ENCODE measurements around the gene TMEM94. TPM values are rescaled to one million over a fixed set of nuclear protein-coding genes. Genes with fewer than 3 reads are reported as not detected.

The TMEM94 gene
- total RNA-seq, 1 donor: 28.5 TPM

DNA sequence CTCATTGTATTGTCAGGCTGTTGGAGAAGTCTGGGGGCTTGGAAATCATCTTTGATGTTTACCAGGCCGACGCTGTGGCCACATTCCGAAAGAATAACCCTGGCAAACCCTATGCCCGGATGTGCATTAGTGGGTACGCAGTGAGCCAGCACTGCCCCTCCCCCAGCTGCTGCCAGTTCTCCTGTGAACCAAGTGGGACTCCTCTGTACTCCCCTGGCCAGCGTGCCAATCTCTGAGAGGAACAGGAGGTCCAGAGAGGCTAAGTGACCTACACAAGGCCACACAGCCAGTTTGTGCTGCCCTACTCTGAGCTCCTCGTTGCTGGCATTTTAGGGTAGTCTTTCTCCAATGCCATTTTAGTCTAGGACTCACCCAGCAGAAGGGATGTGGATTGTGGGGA is 67.2 kb downstream of the TMEM94 start:
- no peak for DNase-seq (ENCODE audit: low read depth)
- TF ChIP-seq CTCF (IDR thresholded peaks at IDR 0.05; ENCODE audit: insufficient read depth, low read depth, low read length): no peak
- no peak overlapping the region for H3K4me3 ChIP-seq (ENCODE audit: low read depth, low read length)

DNA sequence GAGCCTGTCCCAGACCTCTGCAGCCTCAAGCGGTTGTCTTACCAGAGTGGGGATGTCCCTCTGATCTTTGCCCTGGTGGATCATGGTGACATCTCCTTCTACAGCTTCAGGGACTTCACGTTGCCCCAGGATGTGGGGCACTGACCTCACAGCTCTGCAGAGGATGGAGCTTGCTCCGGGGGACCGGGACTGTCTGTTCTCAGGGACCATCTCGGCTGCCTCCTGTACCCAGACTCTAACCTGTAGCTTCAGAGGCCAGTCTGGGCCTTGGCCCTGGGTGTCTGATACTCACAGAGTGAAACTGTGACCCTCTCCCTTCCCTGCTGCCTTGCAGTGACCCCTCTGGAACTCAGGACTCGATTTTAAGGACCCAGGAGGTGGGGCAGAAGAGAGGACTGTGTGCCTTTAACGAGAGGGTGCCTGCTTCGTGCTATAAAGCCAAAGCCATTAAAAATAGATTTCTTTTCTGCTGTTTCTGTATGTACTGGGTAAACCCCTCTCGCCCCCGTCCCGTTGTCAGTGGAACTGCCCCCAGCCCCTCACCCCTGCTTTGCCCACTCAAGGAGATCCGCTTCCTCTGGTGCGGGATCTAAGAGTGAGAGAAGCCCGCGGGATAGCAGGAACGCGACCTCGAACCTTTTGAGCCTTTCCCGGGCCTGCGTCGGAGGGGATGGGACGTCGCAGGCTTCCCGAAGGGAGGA is 68.0 kb downstream of the TMEM94 start:
- H3K4me3 ChIP-seq (ENCODE audit: low read depth, low read length): peak overlapping the region; percentile 64
- no peak for TF ChIP-seq CTCF (IDR thresholded peaks at IDR 0.05; ENCODE audit: insufficient read depth, low read depth, low read length)
- DNase-seq (ENCODE audit: low read depth): no peak

DNA sequence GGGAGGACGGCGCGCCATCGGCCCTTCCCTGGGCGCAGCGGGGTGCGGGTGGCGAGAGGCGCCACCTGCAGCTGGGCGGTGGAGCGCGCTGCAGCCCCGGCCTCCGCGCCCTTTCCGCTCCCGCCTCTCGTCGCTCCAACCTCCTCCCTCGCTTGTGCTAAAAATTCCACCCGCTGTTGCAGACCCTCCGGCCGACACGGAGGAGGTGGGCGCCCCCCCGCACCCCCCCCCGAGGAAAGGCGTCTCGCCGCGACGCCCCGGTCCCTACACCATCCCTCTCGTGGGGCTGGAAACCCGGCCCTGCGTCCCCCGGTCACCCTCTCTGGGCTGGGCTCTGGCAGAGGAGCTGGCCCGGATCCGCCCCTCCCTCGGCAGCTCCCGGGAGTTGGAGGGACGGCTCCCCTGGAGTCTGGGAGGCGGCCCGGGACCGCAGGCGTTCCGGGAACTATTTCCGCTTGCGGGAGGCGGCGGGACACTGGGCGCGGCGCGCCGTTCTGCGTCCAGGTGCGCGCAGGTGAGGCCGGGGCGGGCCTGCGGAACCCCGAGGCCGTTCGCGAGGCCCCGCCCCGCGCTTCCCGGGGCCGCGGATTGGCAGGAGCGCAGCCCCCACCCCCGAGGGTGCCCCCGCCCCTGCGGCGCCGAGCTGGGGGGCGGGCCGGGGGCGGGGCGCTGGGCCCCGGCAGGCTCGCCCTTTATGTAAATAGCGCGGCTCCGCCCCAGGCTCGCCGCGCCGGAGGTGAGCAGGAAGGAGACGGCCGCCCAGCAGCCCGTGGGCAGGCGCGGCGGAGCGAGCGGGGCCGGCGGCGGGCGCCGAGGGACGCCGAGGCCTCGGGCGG is 68.8 kb downstream of the TMEM94 start, which contains the start of gene LLGL2:
Gene LLGL2 (plus strand): TSS at position 728 of the 836 bp plus-strand sequence. CDS start 17,730 bp downstream, outside the sequence.
- peak; percentile 60 for DNase-seq (ENCODE audit: low read depth)
- TF ChIP-seq CTCF (IDR thresholded peaks at IDR 0.05; ENCODE audit: insufficient read depth, low read depth, low read length): peak; percentile 42
- peak within 1 kb of the TSS; percentile 64 for H3K4me3 ChIP-seq (ENCODE audit: low read depth, low read length)

DNA sequence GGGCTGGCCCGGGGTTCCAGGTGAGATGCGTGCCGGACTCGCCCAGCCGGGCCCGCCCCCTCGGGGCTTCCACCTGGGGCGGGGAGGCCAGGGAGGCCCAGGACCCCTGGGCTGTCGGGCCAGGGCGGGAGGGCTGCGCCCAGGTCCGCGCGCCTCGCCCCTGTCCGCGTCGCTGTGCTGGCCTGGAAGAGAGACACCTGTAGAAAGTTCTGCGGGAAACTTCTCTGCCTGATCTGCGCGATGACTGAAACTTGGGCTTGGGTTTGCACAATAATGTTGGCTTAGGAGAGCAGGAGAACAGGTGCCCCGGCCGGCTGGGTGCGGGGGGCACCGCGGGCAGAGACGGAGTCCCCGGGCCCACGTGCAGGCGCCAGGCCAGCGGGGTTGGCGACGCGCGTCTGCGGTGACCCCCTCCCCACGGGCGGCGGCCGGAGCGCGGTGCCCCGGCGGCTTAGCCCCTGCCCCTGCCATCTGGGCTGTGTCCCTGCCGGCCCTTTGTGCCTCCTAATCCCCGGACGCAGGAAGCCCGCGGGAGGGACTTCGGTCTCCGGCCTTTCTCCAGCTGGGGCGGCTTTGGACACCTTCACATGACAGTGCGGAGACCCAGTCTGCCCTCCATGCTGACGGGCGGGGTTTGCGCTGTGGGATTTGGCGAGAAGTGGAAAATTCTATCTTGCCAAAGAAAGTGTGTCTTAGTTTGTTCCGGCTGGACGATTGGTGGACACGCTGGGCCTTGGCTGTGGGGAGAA is 69.5 kb downstream of the TMEM94 start:
- no peak for DNase-seq (ENCODE audit: low read depth)
- no peak for TF ChIP-seq CTCF (IDR thresholded peaks at IDR 0.05; ENCODE audit: insufficient read depth, low read depth, low read length)
- H3K4me3 ChIP-seq (ENCODE audit: low read depth, low read length): peak overlapping the region; percentile 64

GRCh38 chr17:75526555-75527270 is 70.3 kb downstream of the TMEM94 start:
- no peak for DNase-seq (ENCODE audit: low read depth)
- TF ChIP-seq CTCF (IDR thresholded peaks at IDR 0.05; ENCODE audit: insufficient read depth, low read depth, low read length): no peak
- H3K4me3 ChIP-seq (ENCODE audit: low read depth, low read length): peak overlapping the region; percentile 64

Measured in fibroblast of villous mesenchyme (primary cell).